Progenitor cell of endocrine pancreas (in vitro differentiated cells): ENCODE data around the gene ATP5ME. TPM values are rescaled to one million over a fixed set of nuclear protein-coding genes. Genes with fewer than 3 reads are reported as not detected.

Experiments used
- DNase-seq: peaks from one replicate; pipeline ENCODE4 v3.0.0; 2021; ENCODE audit warnings: low spot score; ENCODE audit not compliant: unreplicated experiment
- H3K27ac Mint-ChIP-seq: 2 replicates; pipeline ENCODE4 v1.8.0; 2021; ENCODE audit warnings: mild to moderate bottlenecking, moderate library complexity, mixed read lengths
- H3K27me3 Mint-ChIP-seq: 2 replicates; pipeline ENCODE4 v1.8.0; 2021; ENCODE audit warnings: mixed read lengths
- H3K36me3 Mint-ChIP-seq: 2 replicates; pipeline ENCODE4 v1.8.0; 2022; ENCODE audit warnings: mixed read lengths; ENCODE audit not compliant: insufficient read depth
- H3K4me1 Mint-ChIP-seq: 2 replicates; pipeline ENCODE4 v1.8.0; 2021; ENCODE audit warnings: low read depth, mixed read lengths
- H3K4me3 Mint-ChIP-seq: 2 replicates; pipeline ENCODE4 v1.8.0; 2021; ENCODE audit warnings: low read depth, mild to moderate bottlenecking, moderate library complexity, mixed read lengths
- H3K9me3 Mint-ChIP-seq: 2 replicates; pipeline ENCODE4 v1.8.0; 2021; ENCODE audit warnings: low read depth, mixed read lengths
- CTCF ChIP-seq: fragments of 200-600 bp; sonication (generic); IDR thresholded peaks from one replicate; pipeline ENCODE4 v1.5.0; 2021; ENCODE audit warnings: antibody characterized with exemption, mild to moderate bottlenecking; ENCODE audit not compliant: unreplicated experiment
- total RNA-seq: library from RNA; stranded (reverse); gene quantifications from 2 replicates; pipeline ENCODE4 v1.2.1, GENCODE V29; 2021

ATP5ME gene
- total RNA-seq, 1 donor from 2014 or later, result 235 TPM

- H3K36me3 Mint-ChIP-seq, result peaks cover 24% of the 10 kb centered on the region
- peaks cover 16% of the 10 kb centered on the region for H3K4me1 Mint-ChIP-seq
- H3K27ac Mint-ChIP-seq, result no peak overlapping the region
- no peak for DNase-seq
- no peaks in the 10 kb centered on the region for H3K9me3 Mint-ChIP-seq
- H3K4me3 Mint-ChIP-seq, result no peak overlapping the region
- no peak for TF ChIP-seq CTCF
- H3K27me3 Mint-ChIP-seq, result no peaks in the 10 kb centered on the region
Measured at GRCh38 chr4:712093-712492, 38.0 kb upstream of the ATP5ME start.

- no peaks in the 10 kb centered on the region for H3K9me3 Mint-ChIP-seq
- no peaks in the 10 kb centered on the region for H3K27me3 Mint-ChIP-seq
Measured at GRCh38 chr4:710916-711315, 36.8 kb upstream of the ATP5ME start.

GRCh38 chr4:710116-710515 is 36.0 kb upstream of the ATP5ME start:
- Mint-ChIP-seq H3K4me1 (peaks cover 16% of the 10 kb centered on the region), H3K27me3 (no peaks in the 10 kb centered on the region), H3K4me3 (no peak overlapping the region), H3K9me3 (no peaks in the 10 kb centered on the region), H3K27ac (peak overlapping the region; percentile 81), H3K36me3 (peaks cover 24% of the 10 kb centered on the region)
- DNase-seq, result no peak
- no peak for TF ChIP-seq CTCF

More at GRCh38 chr4:710916-711315, 36.8 kb upstream of the ATP5ME start:
- Mint-ChIP-seq H3K27ac (no peak overlapping the region), H3K4me3 (no peak overlapping the region), H3K4me1 (peaks cover 16% of the 10 kb centered on the region), H3K36me3 (peaks cover 24% of the 10 kb centered on the region)
- DNase-seq, result no peak
- no peak for TF ChIP-seq CTCF

- H3K9me3 Mint-ChIP-seq, result no peaks in the 10 kb centered on the region
- peaks cover 16% of the 10 kb centered on the region for H3K4me1 Mint-ChIP-seq
- H3K4me3 Mint-ChIP-seq, result peak overlapping the region; percentile 41
- H3K36me3 Mint-ChIP-seq, result peaks cover 22% of the 10 kb centered on the region
- H3K27ac Mint-ChIP-seq, result no peak overlapping the region
- H3K27me3 Mint-ChIP-seq, result no peaks in the 10 kb centered on the region
- TF ChIP-seq CTCF, result no peak
- DNase-seq, result no peak
Measured at GRCh38 chr4:709348-709747, 35.3 kb upstream of the ATP5ME start.

GRCh38 chr4:708631-708933 is 34.5 kb upstream of the ATP5ME start:
- Mint-ChIP-seq H3K4me3 (peak overlapping the region; percentile 50), H3K4me1 (peaks cover 16% of the 10 kb centered on the region), H3K9me3 (no peaks in the 10 kb centered on the region), H3K27ac (peak overlapping the region; percentile 64), H3K27me3 (no peaks in the 10 kb centered on the region), H3K36me3 (peaks cover 22% of the 10 kb centered on the region)
- no peak for TF ChIP-seq CTCF
- no peak for DNase-seq
